Measurements from ENCODE around the gene EMC9. TPM values are rescaled to one million over a fixed set of nuclear protein-coding genes. Genes with fewer than 3 reads are reported as not detected.

Gene EMC9
- total RNA-seq, 1 donor from 2014 or later, result 23.8 TPM

DNA sequence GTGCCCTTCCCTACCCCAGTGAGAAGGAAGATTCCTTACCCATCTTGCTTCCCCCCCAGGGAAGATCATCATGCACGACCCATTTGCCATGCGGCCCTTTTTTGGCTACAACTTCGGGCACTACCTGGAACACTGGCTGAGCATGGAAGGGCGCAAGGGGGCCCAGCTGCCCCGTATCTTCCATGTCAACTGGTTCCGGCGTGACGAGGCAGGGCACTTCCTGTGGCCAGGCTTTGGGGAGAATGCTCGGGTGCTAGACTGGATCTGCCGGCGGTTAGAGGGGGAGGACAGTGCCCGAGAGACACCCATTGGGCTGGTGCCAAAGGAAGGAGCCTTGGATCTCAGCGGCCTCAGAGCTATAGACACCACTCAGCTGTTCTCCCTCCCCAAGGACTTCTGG, 37.9 kb downstream of the EMC9 start:
- no peaks in the 10 kb centered on the region for H3K27me3 ChIP-seq
- TF ChIP-seq POLR2A (IDR thresholded peaks at IDR 0.05) (no peak), POLR2AphosphoS5 (IDR thresholded peaks at IDR 0.05; ENCODE audit: insufficient read depth in 1 of 2, low read depth in 1 of 2) (no peak)
- TF ChIP-seq, protein P1, sequence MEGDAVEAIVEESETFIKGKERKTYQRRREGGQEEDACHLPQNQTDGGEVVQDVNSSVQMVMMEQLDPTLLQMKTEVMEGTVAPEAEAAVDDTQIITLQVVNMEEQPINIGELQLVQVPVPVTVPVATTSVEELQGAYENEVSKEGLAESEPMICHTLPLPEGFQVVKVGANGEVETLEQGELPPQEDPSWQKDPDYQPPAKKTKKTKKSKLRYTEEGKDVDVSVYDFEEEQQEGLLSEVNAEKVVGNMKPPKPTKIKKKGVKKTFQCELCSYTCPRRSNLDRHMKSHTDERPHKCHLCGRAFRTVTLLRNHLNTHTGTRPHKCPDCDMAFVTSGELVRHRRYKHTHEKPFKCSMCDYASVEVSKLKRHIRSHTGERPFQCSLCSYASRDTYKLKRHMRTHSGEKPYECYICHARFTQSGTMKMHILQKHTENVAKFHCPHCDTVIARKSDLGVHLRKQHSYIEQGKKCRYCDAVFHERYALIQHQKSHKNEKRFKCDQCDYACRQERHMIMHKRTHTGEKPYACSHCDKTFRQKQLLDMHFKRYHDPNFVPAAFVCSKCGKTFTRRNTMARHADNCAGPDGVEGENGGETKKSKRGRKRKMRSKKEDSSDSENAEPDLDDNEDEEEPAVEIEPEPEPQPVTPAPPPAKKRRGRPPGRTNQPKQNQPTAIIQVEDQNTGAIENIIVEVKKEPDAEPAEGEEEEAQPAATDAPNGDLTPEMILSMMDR (IDR thresholded peaks at IDR 0.05), result no peak
- DNase-seq (ENCODE audit: extremely low spot score in 2 of 2), result no peak
- no peaks in the 10 kb centered on the region for H3K9me3 ChIP-seq
- H3K4me3 ChIP-seq, result no peak overlapping the region
- no peaks in the 10 kb centered on the region for H3K4me1 ChIP-seq
- intact Hi-C loops (cut with DNase I), result loop anchor here (5.0 kb wide), 1 partner anchor 46 kb away; no protein-coding TSS in a partner anchor
- H3K27ac ChIP-seq, result no peak overlapping the region
- no peaks in the 10 kb centered on the region for H3K36me3 ChIP-seq

DNA sequence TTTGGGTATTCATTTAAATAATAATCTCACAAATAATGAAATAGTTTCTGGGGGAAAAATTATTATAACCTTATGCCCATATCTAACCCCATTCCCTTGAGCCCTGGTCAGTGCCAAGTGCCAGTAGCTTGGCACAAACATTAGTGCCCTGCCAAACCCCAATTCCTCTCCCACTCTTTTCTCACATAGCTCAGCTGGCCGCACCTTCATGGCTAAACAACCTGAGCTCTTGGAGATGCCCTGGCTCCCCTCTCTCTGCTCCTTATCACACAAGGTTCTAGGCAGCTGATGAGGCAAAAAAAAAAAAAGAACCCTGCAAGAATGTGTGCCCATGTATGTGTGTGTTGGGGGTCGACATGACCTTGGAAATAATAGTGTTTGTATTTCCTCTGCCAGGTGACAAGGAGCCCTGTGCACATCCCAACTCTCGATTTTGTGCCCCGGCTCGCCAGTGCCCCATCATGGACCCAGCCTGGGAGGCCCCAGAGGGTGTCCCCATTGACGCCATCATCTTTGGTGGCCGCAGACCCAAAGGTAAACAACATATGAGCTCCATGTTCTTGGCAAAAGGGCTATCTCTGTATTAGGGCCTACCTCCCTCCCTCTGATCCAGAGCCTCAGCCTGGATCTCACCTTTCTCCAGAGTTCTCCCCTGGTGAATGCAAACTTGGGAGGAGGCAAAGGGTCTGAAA, 38.9 kb downstream of the EMC9 start:
- TF ChIP-seq POLR2AphosphoS5 (IDR thresholded peaks at IDR 0.05; ENCODE audit: insufficient read depth in 1 of 2, low read depth in 1 of 2) (no peak), POLR2A (IDR thresholded peaks at IDR 0.05) (no peak)
- TF ChIP-seq, protein P1 (IDR thresholded peaks at IDR 0.05), result no peak
- DNase-seq (ENCODE audit: extremely low spot score in 2 of 2), result no peak
- Histone ChIP-seq H3K9me3 (no peaks in the 10 kb centered on the region), H3K27ac (no peak overlapping the region), H3K27me3 (no peaks in the 10 kb centered on the region), H3K4me3 (no peak overlapping the region), H3K36me3 (no peaks in the 10 kb centered on the region), H3K4me1 (no peaks in the 10 kb centered on the region)
- intact Hi-C loops (cut with DNase I), result loop anchor here (5.0 kb wide), 1 partner anchor 45 kb away; no protein-coding TSS in a partner anchor

DNA sequence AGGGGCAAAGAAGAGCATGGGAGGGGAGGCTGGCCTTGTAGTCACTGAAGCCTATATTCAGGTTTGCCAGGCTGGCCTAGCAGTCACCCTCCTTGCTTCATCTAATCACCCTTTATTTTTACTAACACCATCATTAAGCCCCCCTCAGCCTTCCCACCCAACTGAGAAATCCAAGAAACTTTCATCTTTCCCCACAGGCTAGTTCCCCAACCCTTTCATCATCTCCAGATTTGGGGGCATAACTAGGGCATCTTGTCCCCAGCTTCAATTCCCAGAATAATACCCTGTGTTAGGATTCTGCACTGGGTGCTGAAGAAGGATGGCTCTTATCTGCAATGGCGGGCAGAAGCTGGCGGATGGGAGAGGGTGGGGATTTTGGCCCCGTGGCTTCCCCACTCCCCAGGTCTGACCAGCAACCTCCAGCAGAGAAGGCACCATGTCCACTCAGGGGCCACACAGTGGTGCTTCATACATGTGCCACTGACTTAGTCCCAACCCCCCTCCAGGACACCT, 40.4 kb downstream of the EMC9 start:
- DNase-seq (ENCODE audit: extremely low spot score in 2 of 2), result no peak
- intact Hi-C loops (cut with DNase I), result loop anchor here (5.0 kb wide), 1 partner anchor 44 kb away; no protein-coding TSS in a partner anchor

DNA sequence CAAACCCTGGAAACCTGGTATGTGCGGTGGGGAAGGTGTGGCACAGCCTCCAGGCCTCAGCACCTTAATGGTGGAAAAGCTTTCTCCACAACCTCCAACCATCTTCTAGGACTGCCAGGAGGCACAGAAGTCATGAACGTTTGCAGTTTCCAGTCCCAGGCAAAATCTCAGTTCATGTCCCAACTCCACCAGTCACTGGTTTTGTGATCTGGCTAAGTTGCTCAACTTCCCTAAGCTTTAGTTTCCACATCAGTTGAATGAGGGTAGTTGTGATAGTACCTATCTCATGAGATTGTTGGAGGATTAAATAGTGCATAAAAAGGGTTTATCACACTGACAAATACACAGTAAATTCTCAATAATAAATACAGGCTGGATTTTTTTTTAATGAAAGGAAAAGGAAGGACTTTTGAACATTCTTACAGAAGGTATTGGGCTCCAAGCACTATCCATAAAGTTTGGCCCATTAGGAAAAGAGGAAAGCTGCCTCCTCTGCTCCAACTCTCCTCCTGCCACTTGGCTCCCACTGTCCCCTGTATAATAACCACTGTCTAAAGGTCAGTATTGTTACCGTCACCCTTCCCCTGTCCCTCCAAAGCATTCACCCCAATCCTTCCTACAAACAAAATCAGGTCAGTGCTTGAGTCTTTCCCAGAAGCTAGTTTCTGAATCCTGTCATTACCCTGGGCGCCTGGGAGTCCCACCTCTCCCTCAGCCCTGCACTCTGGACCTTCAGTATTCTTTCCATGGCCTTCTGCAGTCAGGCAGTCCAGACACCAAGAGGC, 41.0 kb downstream of the EMC9 start:
- Histone ChIP-seq H3K4me1 (peaks cover 6% of the 10 kb centered on the region), H3K36me3 (no peaks in the 10 kb centered on the region), H3K4me3 (no peak overlapping the region), H3K27ac (no peak overlapping the region), H3K9me3 (no peaks in the 10 kb centered on the region), H3K27me3 (no peaks in the 10 kb centered on the region)
- TF ChIP-seq POLR2AphosphoS5 (IDR thresholded peaks at IDR 0.05; ENCODE audit: insufficient read depth in 1 of 2, low read depth in 1 of 2) (no peak), POLR2A (IDR thresholded peaks at IDR 0.05) (no peak)
- TF ChIP-seq, protein P1 (IDR thresholded peaks at IDR 0.05), result no peak
- DNase-seq (ENCODE audit: extremely low spot score in 2 of 2), result no peak
- intact Hi-C loops (cut with DNase I), result loop anchor here (5.0 kb wide), 1 partner anchor 43 kb away; no protein-coding TSS in a partner anchor

More for the DNA sequence above, 40.4 kb downstream of the EMC9 start:
- no peak overlapping the region for H3K27ac ChIP-seq
- TF ChIP-seq, protein P1 (IDR thresholded peaks at IDR 0.05), result no peak
- TF ChIP-seq POLR2A (IDR thresholded peaks at IDR 0.05), result no peak
- TF ChIP-seq POLR2AphosphoS5 (IDR thresholded peaks at IDR 0.05; ENCODE audit: insufficient read depth in 1 of 2, low read depth in 1 of 2), result no peak
- no peaks in the 10 kb centered on the region for H3K4me1 ChIP-seq
- no peaks in the 10 kb centered on the region for H3K9me3 ChIP-seq
- H3K4me3 ChIP-seq, result no peak overlapping the region
- H3K36me3 ChIP-seq, result no peaks in the 10 kb centered on the region
- no peaks in the 10 kb centered on the region for H3K27me3 ChIP-seq

All from vagina (tissue), 2 donors.